NCI-H748 treated with DMSO at 0.1 percent for 48 hours (cell line): ENCODE results near the gene MERTK.

ENCODE experiments used
- DNase-seq: peaks from one replicate; lab custom pipeline; 2025; lab: John Stamatoyannopoulos, UW

Gene MERTK

DNA sequence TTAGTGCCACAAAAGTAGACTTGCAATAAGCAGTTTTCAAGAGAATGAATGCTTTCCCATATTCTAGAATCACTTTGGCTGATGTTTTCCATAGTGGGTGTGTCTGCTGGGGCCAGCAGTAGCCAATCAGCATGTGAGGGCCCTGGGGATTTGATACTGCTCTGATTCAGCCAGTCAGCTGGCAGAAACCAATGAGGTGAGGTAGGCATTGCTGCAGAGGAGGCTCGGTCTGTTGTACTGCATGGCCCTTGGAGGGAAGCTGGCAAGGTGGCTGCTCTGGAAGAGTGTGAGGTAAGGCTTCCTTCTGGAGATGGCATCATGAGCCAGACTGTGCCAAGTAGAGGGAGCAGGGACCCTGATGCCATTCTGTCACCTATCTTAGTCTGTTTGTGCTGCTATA, 179.4 kb downstream of the MERTK start:
- no peak for DNase-seq
